NB4 (cell line): ENCODE results near the gene KRTAP10-10.
"Not testable (repeated sequence)": the region's sequence is repeated elsewhere in the genome, so short reads cannot be mapped to it uniquely, and the experiment has no call there.

ENCODE experiments used
- DNase-seq: peaks from one replicate; pipeline ENCODE4 v3.0.0; 2010; ENCODE audit warnings: low read depth
- H3K4me3 ChIP-seq: one replicate; pipeline ENCODE4 v1.5.1; 2011; ENCODE audit warnings: mild to moderate bottlenecking, low read depth, low read length, moderate library complexity
- CTCF ChIP-seq: IDR thresholded peaks from one replicate; pipeline ENCODE4 v1.5.1; 2012; ENCODE audit warnings: low read depth, low read length
- MAX ChIP-seq: IDR thresholded peaks from 2 replicates; pipeline ENCODE4 v1.6.1; 2011; ENCODE audit warnings: low read depth, low read length
- MYC ChIP-seq: IDR thresholded peaks from 2 replicates; pipeline ENCODE4 v1.6.1; 2011; ENCODE audit warnings: low read depth, low read length
- POLR2A ChIP-seq: IDR thresholded peaks from 2 replicates; pipeline ENCODE4 v1.6.1; 2011; ENCODE audit warnings: mild to moderate bottlenecking; ENCODE audit not compliant: insufficient read length; ENCODE audit errors: extremely low read depth

Gene KRTAP10-10, protein sequence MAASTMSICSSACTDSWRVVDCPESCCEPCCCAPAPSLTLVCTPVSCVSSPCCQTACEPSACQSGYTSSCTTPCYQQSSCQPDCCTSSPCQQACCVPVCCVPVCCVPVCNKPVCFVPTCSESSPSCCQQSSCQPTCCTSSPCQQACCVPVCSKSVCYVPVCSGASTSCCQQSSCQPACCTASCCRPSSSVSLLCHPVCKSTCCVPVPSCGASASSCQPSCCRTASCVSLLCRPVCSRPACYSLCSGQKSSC

DNA sequence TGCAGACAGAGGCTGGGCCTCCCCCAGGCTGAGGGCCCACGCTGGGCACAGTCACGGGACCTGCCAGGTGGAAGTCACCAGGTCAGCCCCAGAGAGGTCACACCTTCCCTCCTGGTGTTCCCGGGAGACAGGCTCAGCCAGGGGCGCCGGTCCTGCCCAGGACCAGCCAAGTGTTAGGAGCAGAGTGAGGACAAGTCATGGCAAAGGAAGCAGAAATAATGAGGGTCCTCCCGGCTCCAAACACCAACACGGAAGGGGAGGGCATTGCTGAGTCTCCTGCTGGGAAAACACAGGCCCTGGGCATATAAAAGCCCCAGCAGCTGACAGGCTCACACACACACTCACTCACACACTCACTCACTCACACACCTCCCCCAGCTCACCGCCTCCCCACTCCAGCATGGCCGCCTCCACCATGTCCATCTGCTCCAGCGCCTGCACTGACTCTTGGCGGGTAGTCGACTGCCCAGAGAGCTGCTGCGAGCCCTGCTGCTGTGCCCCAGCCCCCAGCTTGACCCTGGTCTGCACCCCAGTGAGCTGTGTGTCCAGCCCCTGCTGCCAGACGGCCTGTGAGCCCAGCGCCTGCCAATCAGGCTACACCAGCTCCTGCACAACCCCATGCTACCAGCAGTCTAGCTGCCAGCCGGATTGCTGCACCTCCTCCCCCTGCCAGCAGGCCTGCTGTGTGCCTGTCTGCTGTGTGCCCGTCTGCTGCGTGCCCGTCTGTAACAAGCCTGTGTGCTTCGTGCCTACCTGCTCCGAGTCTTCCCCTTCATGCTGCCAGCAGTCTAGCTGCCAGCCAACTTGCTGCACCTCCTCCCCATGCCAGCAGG lies at the start of gene KRTAP10-10:
Gene KRTAP10-10, plus strand, starts transcription at position 339 of the 833 bp plus-strand sequence. Its CDS starts 62 bp downstream, at position 401.
- no peak within 1 kb of the TSS for H3K4me3 ChIP-seq
- no peak for DNase-seq
- TF ChIP-seq POLR2A, result no peak
- no peak for TF ChIP-seq MAX
- no peak for TF ChIP-seq MYC
- no peak for TF ChIP-seq CTCF

GRCh38 chr21:44589094-44589493 lies 48.1 kb upstream of the KRTAP10-10 start:
- TF ChIP-seq MAX (no peak), CTCF (no peak), POLR2A (no peak), MYC (no peak)
- DNase-seq, result no peak
- no peak overlapping the region for H3K4me3 ChIP-seq

DNA sequence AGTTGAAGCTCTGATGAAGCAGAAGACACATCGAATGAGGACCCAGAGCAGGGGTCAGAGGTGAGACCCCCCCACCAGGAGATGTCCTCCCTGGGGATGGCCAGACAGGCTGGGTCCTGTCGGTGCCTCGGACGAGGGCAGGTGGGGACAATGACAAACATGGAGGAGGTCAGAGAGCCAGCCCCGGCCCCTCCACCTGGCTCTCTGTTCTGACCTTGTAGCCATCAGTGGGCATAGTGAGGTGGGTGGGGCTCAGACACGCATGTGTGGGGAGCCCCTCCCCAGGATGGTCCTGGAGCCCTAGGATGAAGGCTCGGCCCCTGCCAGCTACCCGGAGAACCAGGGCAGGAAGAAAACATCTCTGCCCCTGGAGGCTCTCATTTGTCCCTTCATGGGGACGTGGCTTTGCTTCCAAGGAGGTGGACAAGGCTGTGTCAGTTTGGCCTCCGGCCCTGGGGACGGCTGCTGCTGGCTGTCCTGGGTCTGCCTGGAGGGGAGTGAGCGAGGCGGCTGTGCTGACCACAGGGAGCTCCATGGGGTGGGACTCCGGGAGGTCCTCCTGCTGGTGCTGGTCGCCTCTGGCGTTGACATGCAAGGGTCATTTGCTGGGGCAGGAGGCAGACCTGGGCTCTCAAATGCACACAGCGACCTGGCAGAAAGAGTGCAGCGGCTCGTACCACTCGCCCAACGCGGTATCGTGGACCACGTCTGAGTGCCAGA lies 47.4 kb upstream of the KRTAP10-10 start:
- no peak for DNase-seq
- H3K4me3 ChIP-seq, result no peak overlapping the region
- no peak for TF ChIP-seq MAX
- no peak for TF ChIP-seq MYC
- no peak for TF ChIP-seq POLR2A
- no peak for TF ChIP-seq CTCF

DNA sequence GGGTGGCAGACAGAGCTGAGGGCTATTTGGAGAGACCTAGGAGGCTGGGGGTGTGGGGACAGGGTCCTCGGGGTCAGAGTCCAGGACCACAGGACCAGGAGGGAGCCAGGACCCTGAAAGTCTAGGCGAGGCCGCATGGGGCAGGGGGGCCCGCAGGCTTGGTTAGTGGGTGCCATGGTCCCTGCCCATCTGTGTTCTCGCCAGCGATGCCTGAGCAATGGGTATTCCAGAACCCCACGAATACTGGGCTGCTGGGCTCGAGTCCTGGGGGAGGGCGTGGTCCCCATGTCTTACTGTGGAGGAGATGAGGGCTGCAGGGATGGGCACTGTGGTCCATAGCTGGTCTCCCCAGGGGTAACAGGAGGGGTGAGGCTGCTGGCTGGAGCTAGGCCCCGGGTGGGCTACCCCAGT lies 46.8 kb upstream of the KRTAP10-10 start:
- DNase-seq, result no peak
- no peak overlapping the region for H3K4me3 ChIP-seq
- TF ChIP-seq MAX (no peak), POLR2A (no peak), MYC (no peak), CTCF (no peak)

DNA sequence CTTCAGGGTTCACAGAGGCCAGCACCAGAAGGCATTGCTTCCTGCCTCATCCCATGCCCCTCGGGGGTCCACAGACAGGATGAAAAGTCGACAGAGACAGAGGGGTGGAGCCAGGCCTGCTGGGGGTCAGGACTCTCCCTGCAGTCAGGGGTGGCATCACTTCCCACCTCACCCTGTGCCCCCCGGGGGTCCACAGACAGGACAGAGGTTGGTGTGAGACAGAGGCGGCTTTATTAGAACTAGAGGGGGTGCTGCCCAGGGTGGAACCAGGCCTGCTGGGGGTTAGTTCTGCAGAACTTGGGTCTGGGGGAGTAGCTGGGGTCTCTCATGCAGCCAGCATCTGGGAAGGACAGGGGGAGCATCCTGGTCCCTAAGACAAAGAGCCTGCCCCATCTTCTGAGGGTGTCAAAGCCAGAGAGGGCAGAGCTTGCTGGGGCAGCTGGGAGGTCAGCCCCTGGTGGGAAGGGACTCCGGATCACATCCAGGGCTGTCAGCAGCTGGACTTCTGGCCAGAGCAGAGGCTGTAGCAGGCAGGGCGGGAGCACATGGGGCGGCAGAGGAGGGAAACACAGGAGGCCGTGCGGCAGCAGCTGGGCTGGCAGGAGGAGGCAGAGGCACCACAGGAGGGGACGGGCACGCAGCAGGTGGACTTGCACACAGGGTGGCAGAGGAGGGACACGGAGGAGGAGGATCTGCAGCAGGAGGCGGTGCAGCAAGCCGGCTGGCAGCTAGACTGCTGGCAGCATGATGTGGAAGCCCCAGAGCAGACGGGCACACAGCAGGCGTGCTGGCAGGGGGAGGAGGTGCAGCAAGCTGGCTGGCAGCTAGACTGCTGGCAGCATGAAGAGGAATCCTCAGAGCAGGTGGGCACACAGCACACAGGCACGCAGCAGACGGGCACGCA lies 46.0 kb upstream of the KRTAP10-10 start:
- not testable (repeated sequence) for DNase-seq, H3K4me3 ChIP-seq

DNA sequence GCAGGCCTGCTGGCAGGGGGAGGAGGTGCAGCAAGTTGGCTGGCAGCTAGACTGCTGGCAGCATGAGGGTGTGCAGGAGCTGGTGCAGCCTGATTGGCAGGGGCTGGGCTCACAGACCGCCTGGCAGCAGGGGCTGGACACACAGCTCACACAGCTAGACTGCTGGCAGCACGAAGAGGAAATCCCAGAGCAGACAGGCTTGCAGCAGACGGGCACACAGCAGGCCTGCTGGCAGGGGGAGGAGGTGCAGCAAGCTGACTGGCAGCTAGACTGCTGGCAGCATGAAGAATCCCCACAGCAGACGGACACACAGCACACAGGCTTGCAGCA lies 45.4 kb upstream of the KRTAP10-10 start:
- DNase-seq, H3K4me3 ChIP-seq: not testable (repeated sequence)
